AG09319 (cell line): ENCODE measurements around the gene LANCL2.

Experiments
- DNase-seq: peaks from one replicate; pipeline ENCODE4 v3.0.0-alpha.2; 2010; ENCODE audit warnings: low read depth; ENCODE audit errors: extremely low read depth
- TF ChIP-seq, protein P1 (sequence below): IDR thresholded peaks from 2 replicates; pipeline ENCODE4 v1.5.1; 2011; ENCODE audit warnings: low read depth, mild to moderate bottlenecking, inconsistent platforms, low read length, moderate library complexity

Gene LANCL2

GRCh38 chr7:55363386-55364170 lies 1.6 kb upstream of the LANCL2 start:
- TF ChIP-seq, protein P1, sequence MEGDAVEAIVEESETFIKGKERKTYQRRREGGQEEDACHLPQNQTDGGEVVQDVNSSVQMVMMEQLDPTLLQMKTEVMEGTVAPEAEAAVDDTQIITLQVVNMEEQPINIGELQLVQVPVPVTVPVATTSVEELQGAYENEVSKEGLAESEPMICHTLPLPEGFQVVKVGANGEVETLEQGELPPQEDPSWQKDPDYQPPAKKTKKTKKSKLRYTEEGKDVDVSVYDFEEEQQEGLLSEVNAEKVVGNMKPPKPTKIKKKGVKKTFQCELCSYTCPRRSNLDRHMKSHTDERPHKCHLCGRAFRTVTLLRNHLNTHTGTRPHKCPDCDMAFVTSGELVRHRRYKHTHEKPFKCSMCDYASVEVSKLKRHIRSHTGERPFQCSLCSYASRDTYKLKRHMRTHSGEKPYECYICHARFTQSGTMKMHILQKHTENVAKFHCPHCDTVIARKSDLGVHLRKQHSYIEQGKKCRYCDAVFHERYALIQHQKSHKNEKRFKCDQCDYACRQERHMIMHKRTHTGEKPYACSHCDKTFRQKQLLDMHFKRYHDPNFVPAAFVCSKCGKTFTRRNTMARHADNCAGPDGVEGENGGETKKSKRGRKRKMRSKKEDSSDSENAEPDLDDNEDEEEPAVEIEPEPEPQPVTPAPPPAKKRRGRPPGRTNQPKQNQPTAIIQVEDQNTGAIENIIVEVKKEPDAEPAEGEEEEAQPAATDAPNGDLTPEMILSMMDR, result no peak
- DNase-seq, result no peak

DNA sequence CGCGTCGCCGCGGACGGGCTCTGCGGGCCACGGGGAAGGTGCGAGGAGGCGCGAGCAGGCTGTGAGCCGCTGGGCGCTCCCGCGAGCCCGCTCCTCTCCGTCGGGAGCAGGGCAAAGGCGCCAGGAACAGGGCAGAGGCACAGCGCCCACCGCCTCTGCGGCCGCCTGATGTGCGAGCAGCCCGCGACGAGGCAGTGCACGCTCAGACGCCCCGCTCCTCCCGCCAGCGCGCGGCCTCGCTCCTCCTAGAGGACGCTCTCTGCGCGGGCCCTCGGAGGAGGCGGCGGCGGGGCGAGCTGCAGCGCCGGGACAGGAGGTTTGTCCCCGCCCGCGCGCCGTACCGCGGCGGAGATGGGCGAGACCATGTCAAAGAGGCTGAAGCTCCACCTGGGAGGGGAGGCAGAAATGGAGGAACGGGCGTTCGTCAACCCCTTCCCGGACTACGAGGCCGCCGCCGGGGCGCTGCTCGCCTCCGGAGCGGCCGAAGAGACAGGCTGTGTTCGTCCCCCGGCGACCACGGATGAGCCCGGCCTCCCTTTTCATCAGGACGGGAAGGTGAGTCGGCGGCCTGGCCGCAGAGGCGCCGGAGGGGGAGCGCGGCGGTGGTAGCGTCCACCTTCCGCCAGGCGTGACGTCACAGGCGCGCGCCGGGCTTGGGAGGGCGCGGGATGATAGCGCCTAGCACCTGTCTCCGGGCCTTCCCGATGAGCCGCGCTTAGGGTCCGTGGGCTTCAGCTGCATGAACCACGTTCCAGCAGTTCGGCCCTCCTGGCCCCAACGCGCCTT lies 731 bp downstream of the LANCL2 start:
- peak; percentile 94 for DNase-seq
- TF ChIP-seq, protein P1, result peak; percentile 24

DNA sequence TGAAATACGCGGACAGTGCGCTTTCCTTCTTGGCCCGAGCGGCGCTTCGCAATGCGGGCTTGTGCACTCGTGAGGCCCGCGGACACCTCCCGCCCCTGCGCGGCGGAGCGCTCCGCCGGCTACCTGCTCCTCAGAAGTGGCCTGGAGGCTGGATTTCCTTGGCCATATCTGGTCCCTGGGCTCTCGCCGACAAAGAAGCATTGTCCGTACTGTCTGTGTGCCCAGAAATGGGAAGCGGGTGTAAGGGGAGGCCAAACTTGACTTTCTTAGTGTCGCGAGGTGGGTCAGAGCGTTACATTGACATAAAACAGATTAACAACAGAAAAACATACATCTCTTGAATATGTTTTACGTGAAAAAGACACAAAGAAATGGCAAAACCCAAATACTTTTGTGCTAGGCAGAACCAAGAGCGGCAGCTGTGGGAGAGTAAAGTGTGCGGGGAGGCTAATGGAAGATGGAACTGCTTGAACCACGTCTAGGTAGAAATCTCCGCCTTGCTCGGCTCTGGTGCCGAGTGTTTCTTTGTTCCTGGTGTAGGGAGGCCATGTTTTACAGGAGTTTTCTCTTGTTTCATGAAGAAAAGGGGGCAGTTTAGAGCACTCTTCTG lies 1.4 kb downstream of the LANCL2 start:
- no peak for DNase-seq

GRCh38 chr7:55367283-55367840 lies 2.2 kb downstream of the LANCL2 start:
- TF ChIP-seq, protein P1, result no peak
- DNase-seq, result no peak

More for the DNA sequence above, 1.4 kb downstream of the LANCL2 start:
- TF ChIP-seq, protein P1, result no peak

DNA sequence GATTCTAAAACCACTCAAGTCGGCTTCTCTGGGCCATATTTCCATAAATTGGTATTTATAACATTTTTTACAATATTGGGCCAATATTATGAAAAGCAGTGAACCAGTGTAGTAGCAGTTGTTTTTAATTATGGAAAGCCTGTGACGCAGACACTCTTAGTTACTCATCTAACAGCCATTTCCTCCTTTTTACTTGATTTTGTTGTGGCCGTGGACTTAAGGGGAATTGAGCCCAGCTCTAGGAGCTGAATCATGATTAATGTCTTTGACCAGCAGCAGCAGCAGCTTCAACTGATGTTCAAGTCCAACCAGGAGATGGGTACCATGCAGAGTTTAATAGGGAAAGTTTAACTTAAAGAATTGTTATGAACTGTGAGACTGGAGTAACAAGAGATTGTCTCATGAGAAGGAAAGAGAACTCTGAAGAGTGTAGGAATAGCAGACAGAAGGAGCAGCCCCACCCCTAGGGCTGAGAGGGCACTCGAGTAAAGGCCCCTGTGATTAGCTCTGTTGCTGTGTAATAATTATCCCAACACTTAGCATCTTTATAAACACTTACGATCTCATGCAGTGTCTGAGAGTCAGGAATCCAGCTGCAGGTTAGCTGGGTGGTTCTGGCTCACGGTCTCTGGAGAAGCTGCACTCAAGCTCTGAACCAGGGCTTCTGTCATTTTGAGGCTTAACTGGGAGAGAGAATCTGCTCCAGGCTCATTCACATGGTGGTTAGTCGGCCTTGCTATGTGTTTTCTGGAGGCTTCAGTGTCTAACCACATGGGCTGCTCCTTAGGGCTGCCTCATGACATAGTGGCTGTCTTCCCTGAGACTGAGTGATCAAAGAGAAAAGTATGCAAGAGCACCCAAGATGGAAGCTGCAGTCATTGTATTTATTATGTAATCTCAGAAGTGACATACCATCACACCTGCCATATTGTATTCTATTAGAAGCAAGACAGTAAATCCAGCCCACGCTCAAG lies 4.6 kb downstream of the LANCL2 start:
- TF ChIP-seq, protein P1, result no peak; the same call in 1 of the 2 replicates
- peak; percentile 85 for DNase-seq

GRCh38 chr7:55374213-55374612 lies 9.1 kb downstream of the LANCL2 start:
- TF ChIP-seq, protein P1, result no peak
- DNase-seq, result no peak
